Stomach (tissue), 4 donors: ENCODE data around the gene ALS2CL.

Source experiments
- POLR2A ChIP-seq, 4 donors: fragments of 450-650 bp; IDR thresholded peaks; one replicate each; pipeline ENCODE4 v1.6.1; 2016; ENCODE audit warnings: antibody characterized with exemption in 4 of 4, control low read depth in 2 of 4, mild to moderate bottlenecking in 1 of 4, moderate library complexity in 1 of 4
- POLR2AphosphoS5 ChIP-seq, 3 donors: sonication (generic); formaldehyde crosslinking; IDR thresholded peaks; one replicate each; pipeline ENCODE4 v1.6.1; 2016; ENCODE audit warnings: antibody characterized with exemption in 3 of 3
- TF ChIP-seq, protein P1 (sequence below), 7 experiments: fragments of 450-650 bp in 4 of 7; fragments of 200-600 bp in 3 of 7; sonication (generic) in 3 of 7; IDR thresholded peaks; one replicate each; pipeline ENCODE4 v1.5.1; 2016 to 2019; ENCODE audit warnings: antibody characterized with exemption in 7 of 7, control low read depth in 2 of 7, mild to moderate bottlenecking in 1 of 7

DNA sequence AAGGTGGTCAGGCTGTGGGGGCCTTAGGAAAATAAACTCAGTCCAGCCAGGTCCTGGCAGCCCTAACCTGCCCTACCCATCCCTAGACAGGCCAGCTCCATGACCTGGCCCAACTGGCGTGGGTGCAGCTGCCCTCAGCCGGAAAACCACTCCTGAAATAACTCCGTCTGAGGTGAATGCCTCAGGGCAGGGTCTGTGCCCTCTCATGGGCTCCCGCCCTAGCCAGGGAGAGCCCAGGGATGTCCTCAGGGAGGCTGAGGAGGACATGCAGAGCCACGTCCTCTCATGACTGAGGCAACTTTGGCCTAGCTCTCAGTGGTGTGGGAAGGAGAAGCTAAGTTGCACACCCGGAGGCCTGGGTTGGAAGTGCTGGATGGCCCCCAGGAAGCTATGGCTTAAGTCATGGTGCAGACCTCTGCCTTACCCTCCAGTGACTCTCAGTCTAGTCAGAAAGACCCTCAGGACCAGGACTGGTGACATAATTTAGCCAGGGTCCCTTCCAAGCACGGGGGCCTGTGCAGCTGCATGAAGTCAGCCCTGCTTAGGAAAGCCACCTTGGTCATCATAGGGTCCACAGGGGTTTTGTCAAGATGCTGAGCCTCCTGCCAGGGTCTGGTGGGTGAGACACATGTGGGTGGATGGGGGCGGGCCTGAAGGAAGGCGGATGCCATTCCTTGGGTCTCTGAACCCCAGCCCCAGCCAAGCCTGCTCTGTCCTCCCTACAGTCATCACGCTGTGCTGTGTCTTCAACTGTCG lies 15.1 kb upstream of the ALS2CL start:
- TF ChIP-seq, protein P1, sequence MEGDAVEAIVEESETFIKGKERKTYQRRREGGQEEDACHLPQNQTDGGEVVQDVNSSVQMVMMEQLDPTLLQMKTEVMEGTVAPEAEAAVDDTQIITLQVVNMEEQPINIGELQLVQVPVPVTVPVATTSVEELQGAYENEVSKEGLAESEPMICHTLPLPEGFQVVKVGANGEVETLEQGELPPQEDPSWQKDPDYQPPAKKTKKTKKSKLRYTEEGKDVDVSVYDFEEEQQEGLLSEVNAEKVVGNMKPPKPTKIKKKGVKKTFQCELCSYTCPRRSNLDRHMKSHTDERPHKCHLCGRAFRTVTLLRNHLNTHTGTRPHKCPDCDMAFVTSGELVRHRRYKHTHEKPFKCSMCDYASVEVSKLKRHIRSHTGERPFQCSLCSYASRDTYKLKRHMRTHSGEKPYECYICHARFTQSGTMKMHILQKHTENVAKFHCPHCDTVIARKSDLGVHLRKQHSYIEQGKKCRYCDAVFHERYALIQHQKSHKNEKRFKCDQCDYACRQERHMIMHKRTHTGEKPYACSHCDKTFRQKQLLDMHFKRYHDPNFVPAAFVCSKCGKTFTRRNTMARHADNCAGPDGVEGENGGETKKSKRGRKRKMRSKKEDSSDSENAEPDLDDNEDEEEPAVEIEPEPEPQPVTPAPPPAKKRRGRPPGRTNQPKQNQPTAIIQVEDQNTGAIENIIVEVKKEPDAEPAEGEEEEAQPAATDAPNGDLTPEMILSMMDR (IDR thresholded peaks at IDR 0.05): no peak
- TF ChIP-seq POLR2A (IDR thresholded peaks at IDR 0.05) (no peak), POLR2AphosphoS5 (IDR thresholded peaks at IDR 0.05) (no peak)
